IPS-15b (cell line): ENCODE data around the gene ADCY7.

Experiments used
- H3K27me3 ChIP-seq: one replicate; pipeline ENCODE4 v1.6.1; 2013; ENCODE audit warnings: low read length; ENCODE audit not compliant: control insufficient read depth, insufficient read depth
- H3K36me3 ChIP-seq: one replicate; pipeline ENCODE4 v1.6.1; 2013; ENCODE audit warnings: low read length; ENCODE audit not compliant: control insufficient read depth, insufficient read depth
- H3K4me1 ChIP-seq: one replicate; pipeline ENCODE4 v1.6.1; 2013; ENCODE audit warnings: mild to moderate bottlenecking, low read length; ENCODE audit not compliant: control insufficient read depth, insufficient read depth
- H3K4me3 ChIP-seq: one replicate; pipeline ENCODE4 v1.5.1; 2013; ENCODE audit warnings: low read depth, low read length
- H3K9ac ChIP-seq: one replicate; pipeline ENCODE4 v1.6.1; 2013; ENCODE audit warnings: low read depth, mild to moderate bottlenecking, low read length
- H3K9me3 ChIP-seq: one replicate; pipeline ENCODE4 v1.6.1; 2013; ENCODE audit warnings: mild to moderate bottlenecking, low read length; ENCODE audit not compliant: control insufficient read depth, insufficient read depth

The ADCY7 gene

GRCh38 chr16:50306287-50306686 lies 39.9 kb downstream of the ADCY7 start:
- Histone ChIP-seq H3K9me3 (no peaks in the 10 kb centered on the region), H3K9ac (no peak overlapping the region), H3K36me3 (peaks cover 2% of the 10 kb centered on the region), H3K4me1 (no peaks in the 10 kb centered on the region), H3K4me3 (no peak overlapping the region), H3K27me3 (no peaks in the 10 kb centered on the region)

GRCh38 chr16:50308237-50308965 lies 42.0 kb downstream of the ADCY7 start:
- H3K4me3 ChIP-seq, result no peak overlapping the region
- no peaks in the 10 kb centered on the region for H3K27me3 ChIP-seq
- no peaks in the 10 kb centered on the region for H3K9me3 ChIP-seq
- H3K4me1 ChIP-seq, result no peaks in the 10 kb centered on the region
- no peak overlapping the region for H3K9ac ChIP-seq
- peaks cover 7% of the 10 kb centered on the region for H3K36me3 ChIP-seq

GRCh38 chr16:50309156-50309526 lies 42.8 kb downstream of the ADCY7 start:
- H3K9ac ChIP-seq, result no peak overlapping the region
- H3K36me3 ChIP-seq, result peaks cover 14% of the 10 kb centered on the region
- no peaks in the 10 kb centered on the region for H3K4me1 ChIP-seq
- H3K27me3 ChIP-seq, result no peaks in the 10 kb centered on the region
- no peaks in the 10 kb centered on the region for H3K9me3 ChIP-seq
- H3K4me3 ChIP-seq, result no peak overlapping the region

GRCh38 chr16:50309527-50310307 lies 43.4 kb downstream of the ADCY7 start:
- H3K9me3 ChIP-seq, result no peaks in the 10 kb centered on the region
- H3K4me1 ChIP-seq, result no peaks in the 10 kb centered on the region
- no peaks in the 10 kb centered on the region for H3K27me3 ChIP-seq
- peaks cover 15% of the 10 kb centered on the region for H3K36me3 ChIP-seq
- no peak overlapping the region for H3K4me3 ChIP-seq
- H3K9ac ChIP-seq, result peak overlapping the region; percentile 26

- peaks cover 23% of the 10 kb centered on the region for H3K36me3 ChIP-seq
- H3K4me1 ChIP-seq, result no peaks in the 10 kb centered on the region
- no peaks in the 10 kb centered on the region for H3K27me3 ChIP-seq
- no peaks in the 10 kb centered on the region for H3K9me3 ChIP-seq
- H3K9ac ChIP-seq, result peak overlapping the region; percentile 26
- H3K4me3 ChIP-seq, result no peak overlapping the region
Observed at GRCh38 chr16:50310308-50311133, 44.2 kb downstream of the ADCY7 start.

- Histone ChIP-seq H3K9me3 (no peaks in the 10 kb centered on the region), H3K36me3 (peaks cover 29% of the 10 kb centered on the region), H3K4me3 (no peak overlapping the region), H3K4me1 (no peaks in the 10 kb centered on the region), H3K27me3 (no peaks in the 10 kb centered on the region), H3K9ac (no peak overlapping the region)
Observed at GRCh38 chr16:50311134-50311528, 44.8 kb downstream of the ADCY7 start.

GRCh38 chr16:50311891-50312501 lies 45.6 kb downstream of the ADCY7 start:
- Histone ChIP-seq H3K9ac (no peak overlapping the region), H3K36me3 (peaks cover 37% of the 10 kb centered on the region), H3K4me1 (no peaks in the 10 kb centered on the region), H3K27me3 (no peaks in the 10 kb centered on the region), H3K4me3 (no peak overlapping the region), H3K9me3 (no peaks in the 10 kb centered on the region)

GRCh38 chr16:50313596-50314478 lies 47.5 kb downstream of the ADCY7 start:
- Histone ChIP-seq H3K4me1 (no peaks in the 10 kb centered on the region), H3K27me3 (no peaks in the 10 kb centered on the region), H3K36me3 (peaks cover 45% of the 10 kb centered on the region)

GRCh38 chr16:50314665-50315064 lies 48.3 kb downstream of the ADCY7 start:
- no peaks in the 10 kb centered on the region for H3K9me3 ChIP-seq
- peaks cover 47% of the 10 kb centered on the region for H3K36me3 ChIP-seq
- no peaks in the 10 kb centered on the region for H3K27me3 ChIP-seq
- H3K4me3 ChIP-seq, result no peak overlapping the region
- no peaks in the 10 kb centered on the region for H3K4me1 ChIP-seq
- no peak overlapping the region for H3K9ac ChIP-seq

More at GRCh38 chr16:50313596-50314478, 47.5 kb downstream of the ADCY7 start:
- H3K4me3 ChIP-seq, result no peak overlapping the region
- H3K9me3 ChIP-seq, result no peaks in the 10 kb centered on the region
- no peak overlapping the region for H3K9ac ChIP-seq

- Histone ChIP-seq H3K9ac (no peak overlapping the region), H3K4me3 (no peak overlapping the region), H3K27me3 (no peaks in the 10 kb centered on the region), H3K4me1 (no peaks in the 10 kb centered on the region), H3K36me3 (peaks cover 53% of the 10 kb centered on the region), H3K9me3 (no peaks in the 10 kb centered on the region)
Observed at GRCh38 chr16:50315346-50315997, 49.1 kb downstream of the ADCY7 start.
